NB4 (cell line): ENCODE measurements around the gene RXRG.

Experiments used
- MYC ChIP-seq: IDR thresholded peaks from 2 replicates; pipeline ENCODE4 v1.6.1; 2011; ENCODE audit warnings: low read depth, low read length
- POLR2A ChIP-seq: IDR thresholded peaks from 2 replicates; pipeline ENCODE4 v1.6.1; 2011; ENCODE audit warnings: mild to moderate bottlenecking; ENCODE audit not compliant: insufficient read length; ENCODE audit errors: extremely low read depth
- TF ChIP-seq, protein P1 (sequence below): IDR thresholded peaks from one replicate; pipeline ENCODE4 v1.5.1; 2012; ENCODE audit warnings: low read depth, low read length

DNA sequence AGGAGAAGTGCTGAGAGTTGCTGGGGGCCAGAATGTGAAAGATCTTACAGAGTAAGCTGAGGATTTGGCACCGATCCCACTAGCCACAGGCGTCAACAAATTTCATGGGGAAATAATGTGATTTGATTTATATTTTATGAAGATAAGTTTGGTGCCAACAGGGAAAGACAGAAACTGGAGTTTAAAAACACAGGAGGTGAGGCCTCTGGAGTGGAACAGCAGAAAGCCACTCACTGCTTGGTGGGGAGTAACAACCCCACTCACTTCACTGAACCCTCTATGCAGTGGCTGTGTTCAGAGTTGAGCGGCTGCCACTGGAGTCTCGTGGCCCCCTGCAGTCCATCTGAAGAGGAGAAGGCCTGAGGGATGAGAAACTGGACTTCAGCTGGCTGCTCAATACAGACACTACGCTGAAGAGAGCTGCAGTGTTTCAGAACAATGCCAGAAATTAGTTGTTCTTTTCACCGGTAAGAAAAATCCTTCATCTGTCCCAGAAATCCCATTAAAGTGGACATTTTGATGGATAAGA, 48.0 kb upstream of the RXRG start:
- TF ChIP-seq, protein P1, sequence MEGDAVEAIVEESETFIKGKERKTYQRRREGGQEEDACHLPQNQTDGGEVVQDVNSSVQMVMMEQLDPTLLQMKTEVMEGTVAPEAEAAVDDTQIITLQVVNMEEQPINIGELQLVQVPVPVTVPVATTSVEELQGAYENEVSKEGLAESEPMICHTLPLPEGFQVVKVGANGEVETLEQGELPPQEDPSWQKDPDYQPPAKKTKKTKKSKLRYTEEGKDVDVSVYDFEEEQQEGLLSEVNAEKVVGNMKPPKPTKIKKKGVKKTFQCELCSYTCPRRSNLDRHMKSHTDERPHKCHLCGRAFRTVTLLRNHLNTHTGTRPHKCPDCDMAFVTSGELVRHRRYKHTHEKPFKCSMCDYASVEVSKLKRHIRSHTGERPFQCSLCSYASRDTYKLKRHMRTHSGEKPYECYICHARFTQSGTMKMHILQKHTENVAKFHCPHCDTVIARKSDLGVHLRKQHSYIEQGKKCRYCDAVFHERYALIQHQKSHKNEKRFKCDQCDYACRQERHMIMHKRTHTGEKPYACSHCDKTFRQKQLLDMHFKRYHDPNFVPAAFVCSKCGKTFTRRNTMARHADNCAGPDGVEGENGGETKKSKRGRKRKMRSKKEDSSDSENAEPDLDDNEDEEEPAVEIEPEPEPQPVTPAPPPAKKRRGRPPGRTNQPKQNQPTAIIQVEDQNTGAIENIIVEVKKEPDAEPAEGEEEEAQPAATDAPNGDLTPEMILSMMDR = no peak
- TF ChIP-seq MYC = no peak
- no peak for TF ChIP-seq POLR2A
